ENCODE measurements around the gene SULT1B1.

DNA sequence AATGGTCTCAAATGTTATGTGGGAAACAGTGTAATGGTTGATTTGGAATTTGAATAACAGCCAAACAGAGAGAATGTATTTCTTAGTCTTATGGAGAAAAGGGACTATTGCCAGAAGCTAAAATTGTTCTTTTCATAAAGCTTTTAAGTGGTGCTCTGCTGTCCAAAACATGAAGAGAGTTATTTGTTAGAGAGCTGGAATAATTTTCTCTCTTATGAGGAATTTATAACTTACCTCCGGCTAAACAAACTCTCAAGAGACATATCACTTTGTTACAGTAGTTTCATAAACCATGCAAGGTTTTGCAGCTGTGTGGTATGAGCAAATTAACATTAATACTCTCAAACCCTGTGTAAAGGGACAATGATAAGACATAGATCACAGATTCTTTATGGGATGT lies 28.6 kb downstream of the SULT1B1 start:
- TF ChIP-seq KDM1A (IDR thresholded peaks at IDR 0.05; ENCODE audit: borderline replicate concordance, low read length) (no peak), RXRA (IDR thresholded peaks at IDR 0.05; ENCODE audit: insufficient read depth, low read depth, low read length) (no peak)
